ENCODE measurements around the gene MLN.
A peak's percentile ranks its signal among the peaks of the same experiment; 100 is the strongest.

MLN gene

DNA sequence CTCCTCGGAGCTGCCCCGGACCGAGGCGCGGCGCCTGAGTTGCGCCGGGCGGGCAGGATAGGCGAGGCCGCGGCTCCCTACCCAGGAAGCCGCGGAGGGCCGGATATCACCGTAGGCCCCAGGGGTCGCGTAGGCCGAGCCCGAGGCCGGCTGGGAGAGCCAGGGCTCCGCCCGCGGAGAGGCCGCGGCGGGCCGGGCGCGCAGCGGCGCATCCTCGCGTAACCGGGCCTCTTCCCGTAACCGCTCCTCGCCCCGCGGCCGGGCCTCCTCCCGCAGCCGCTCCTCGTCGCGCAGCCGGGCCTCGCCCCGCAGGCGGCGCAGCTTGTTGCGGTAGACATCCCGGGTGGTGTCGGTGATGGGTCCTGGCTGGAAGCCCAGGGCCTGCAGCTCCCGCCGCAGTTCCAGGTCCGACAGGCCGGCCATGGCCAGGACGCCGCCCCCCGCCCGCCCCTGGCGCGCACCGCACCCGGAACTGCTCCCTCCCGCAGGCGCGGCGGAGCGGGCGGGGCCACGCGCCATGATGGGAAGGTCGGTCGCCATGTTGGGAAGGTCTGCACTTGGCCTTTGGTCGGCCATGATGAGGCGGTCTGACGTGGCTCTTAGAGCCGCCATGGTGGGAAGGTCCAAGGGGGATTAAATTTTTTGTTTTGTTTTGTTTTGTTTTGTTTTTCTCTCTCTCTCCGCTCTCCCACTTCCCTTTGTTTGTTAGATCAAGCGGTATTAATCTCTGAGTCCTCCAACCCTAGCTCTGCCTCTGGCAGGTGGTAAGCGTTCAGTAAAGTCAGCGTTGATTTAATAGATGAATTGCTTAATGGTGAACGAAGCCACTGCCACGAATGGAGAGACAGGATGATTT lies 14.9 kb downstream of the MLN start, which contains the start of gene LEMD2:
Gene LEMD2, minus strand, starts transcription at position 437 of the 856 bp plus-strand sequence. Its CDS starts 14 bp downstream, at position 423.
- TF ChIP-seq, protein P1, sequence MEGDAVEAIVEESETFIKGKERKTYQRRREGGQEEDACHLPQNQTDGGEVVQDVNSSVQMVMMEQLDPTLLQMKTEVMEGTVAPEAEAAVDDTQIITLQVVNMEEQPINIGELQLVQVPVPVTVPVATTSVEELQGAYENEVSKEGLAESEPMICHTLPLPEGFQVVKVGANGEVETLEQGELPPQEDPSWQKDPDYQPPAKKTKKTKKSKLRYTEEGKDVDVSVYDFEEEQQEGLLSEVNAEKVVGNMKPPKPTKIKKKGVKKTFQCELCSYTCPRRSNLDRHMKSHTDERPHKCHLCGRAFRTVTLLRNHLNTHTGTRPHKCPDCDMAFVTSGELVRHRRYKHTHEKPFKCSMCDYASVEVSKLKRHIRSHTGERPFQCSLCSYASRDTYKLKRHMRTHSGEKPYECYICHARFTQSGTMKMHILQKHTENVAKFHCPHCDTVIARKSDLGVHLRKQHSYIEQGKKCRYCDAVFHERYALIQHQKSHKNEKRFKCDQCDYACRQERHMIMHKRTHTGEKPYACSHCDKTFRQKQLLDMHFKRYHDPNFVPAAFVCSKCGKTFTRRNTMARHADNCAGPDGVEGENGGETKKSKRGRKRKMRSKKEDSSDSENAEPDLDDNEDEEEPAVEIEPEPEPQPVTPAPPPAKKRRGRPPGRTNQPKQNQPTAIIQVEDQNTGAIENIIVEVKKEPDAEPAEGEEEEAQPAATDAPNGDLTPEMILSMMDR (conservative IDR thresholded peaks at IDR 0.05; ENCODE audit: low read length): no peak
- DNase-seq (ENCODE audit: low read depth): peak; percentile 94

DNA sequence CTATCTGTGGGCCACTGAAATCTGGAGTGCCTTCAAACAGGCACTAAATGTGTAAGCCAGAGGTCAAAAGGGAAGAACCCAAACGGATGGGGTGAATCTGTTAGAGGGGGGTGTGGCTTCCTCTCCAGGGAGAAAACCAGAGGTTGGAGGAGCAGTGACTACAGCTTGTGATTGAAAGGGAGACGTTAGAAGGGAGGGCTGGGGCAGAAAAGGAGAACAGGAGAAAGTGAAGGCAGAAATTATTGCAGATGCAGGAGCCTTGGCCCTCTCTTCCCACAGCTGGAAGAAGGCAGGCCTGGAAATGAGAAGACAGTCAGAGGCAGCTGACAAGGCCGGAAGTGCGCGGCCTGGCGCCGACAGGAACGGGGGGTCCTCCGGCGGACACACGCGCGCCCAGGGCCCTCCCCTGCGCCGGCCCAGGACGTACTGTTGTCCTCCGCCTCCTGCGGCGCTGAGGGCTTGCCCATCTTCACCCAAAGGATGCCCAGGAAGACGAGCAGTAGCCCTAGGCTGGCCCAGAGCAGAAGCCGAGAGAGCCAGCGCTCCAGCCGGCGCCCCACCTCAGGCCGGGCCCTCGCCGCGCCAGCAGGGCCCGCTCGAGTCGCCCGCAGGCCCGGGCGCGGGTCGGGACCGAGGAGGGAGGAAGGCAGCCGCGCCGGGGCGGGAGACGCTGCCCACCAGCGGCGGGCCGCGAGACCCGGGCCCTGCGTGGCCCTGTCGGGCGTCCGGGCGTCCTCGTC lies 15.7 kb downstream of the MLN start:
- TF ChIP-seq, protein P1 (conservative IDR thresholded peaks at IDR 0.05; ENCODE audit: low read length): no peak
- H3K4me3 ChIP-seq (ENCODE audit: low read length): peak overlapping the region; percentile 71
- DNase-seq (ENCODE audit: low read depth): peak; percentile 87

More for the DNA sequence above, 14.9 kb downstream of the MLN start, which contains the start of gene LEMD2:
- H3K4me3 ChIP-seq (ENCODE audit: low read length): peak within 1 kb of the TSS; percentile 71

DNA sequence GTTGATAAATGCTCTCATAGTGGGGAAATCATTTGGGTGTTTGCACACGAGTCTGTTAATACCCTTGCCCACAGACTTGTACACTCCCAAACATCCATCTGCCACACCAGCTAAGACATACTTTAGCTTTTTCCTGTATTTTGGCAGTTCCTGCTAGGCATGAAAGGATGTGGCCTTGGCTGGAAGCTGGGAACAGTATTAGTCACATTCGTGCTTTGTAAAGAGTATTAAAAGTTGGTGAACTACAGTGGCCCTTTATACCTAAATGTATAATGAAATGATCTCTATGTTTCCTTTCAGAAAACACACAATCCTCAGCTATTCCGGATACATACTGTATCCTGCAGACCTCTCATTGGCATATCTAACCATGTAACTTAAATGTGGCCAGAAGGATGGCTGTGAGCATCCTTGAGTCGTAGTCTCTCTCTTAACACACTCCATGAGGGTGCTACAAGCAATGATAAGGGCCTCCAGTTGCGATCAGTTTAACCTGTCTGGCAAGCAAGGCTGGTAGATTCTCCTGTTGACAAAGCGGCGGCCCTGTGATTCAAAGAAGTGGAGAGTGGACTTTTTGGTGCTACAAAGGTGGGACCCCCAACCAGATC lies 16.4 kb downstream of the MLN start:
- peak; percentile 85 for DNase-seq (ENCODE audit: low read depth)
- TF ChIP-seq, protein P1 (conservative IDR thresholded peaks at IDR 0.05; ENCODE audit: low read length): no peak
- H3K4me3 ChIP-seq (ENCODE audit: low read length): peak overlapping the region; percentile 71

DNA sequence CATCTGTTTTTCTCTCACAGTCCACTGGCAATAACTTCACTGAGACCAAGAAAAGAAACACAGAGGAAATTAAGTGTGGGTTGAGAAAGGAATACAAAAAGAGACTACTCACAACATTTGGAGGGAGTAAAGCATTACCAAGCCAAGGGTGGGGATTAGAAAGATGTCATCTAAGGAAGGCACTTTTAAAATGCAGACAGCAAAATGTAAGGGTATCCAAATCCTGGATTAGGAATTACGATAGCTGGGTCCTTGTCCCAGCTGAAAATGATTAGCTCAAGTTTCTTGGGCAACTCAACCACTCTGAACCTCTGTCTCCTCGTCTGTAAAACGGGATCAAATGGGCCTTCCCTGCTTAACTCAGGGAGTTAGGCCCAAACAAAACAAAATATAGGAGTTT lies 17.1 kb downstream of the MLN start:
- H3K4me3 ChIP-seq (ENCODE audit: low read length): peak overlapping the region; percentile 71
- TF ChIP-seq, protein P1 (conservative IDR thresholded peaks at IDR 0.05; ENCODE audit: low read length): no peak
- DNase-seq (ENCODE audit: low read depth): no peak

DNA sequence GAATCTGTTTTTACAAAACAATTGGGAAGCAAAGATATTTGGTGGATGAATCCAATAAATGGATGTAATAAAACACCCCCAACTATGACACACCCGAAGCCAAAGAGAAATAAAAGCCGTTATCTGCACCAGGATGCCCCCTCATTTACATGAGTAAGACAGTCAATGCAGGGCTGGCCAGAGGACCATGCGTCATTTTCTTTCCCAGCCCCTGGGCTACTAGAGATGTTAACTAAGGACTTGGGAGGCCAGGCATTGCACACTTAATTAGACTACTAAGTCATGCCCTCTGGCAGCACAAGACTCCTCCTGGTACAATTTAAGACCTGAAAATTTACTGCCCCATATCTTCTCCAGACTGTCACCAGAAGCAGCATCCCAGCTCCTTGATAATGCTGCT lies 18.0 kb downstream of the MLN start:
- peak; percentile 74 for DNase-seq (ENCODE audit: low read depth)
- TF ChIP-seq, protein P1 (conservative IDR thresholded peaks at IDR 0.05; ENCODE audit: low read length): no peak
- peak overlapping the region; percentile 10; the same call in 1 of the 2 replicates for H3K4me3 ChIP-seq (ENCODE audit: low read length)

DNA sequence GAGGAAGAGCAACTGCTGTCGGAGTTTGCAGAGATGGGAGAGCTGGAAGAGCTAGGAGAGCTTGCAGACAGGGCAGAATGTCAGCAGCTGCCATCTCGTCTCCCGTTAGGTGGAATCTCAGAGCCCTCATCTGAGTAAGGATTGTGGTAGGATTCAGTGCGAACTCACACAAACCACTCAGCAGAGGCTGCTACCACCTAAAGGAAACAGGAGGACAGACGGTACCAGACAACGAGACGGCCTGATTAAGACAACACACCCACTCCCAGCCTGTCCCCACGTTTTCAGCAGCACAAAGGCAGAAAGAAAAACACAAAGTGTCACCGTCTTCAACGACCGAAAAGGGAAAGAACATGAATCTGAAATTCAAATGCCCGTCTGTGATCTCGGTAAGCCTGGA lies 19.0 kb downstream of the MLN start:
- DNase-seq (ENCODE audit: low read depth): no peak
- H3K4me3 ChIP-seq (ENCODE audit: low read length): no peak overlapping the region
- TF ChIP-seq, protein P1 (conservative IDR thresholded peaks at IDR 0.05; ENCODE audit: low read length): no peak
